Heart right ventricle (tissue), 16 donors: ENCODE measurements around the gene GPRC5B. TPM values are rescaled to one million over a fixed set of nuclear protein-coding genes. Genes with fewer than 3 reads are reported as not detected.

Experiments used
- ATAC-seq, 8 donors: fragments of 200-7000 bp; cut with Tn5 transposase; one replicate each; pipeline ENCODE4 v1.9.1; 2020; ENCODE audit warnings: mild to moderate bottlenecking in 8 of 8, moderate library complexity in 8 of 8, moderate number of reproducible peaks in 1 of 8
- DNase-seq, 2 donors: peaks; one replicate each; pipeline ENCODE4 v3.0.0-alpha.2; 2020
- H3K27ac ChIP-seq, 10 donors: fragments of 200-600 bp; sonication (generic) in 2 of 10; one replicate each; pipeline versions ENCODE4 v1.5.0 to v1.8.0; 2020 to 2022; ENCODE audit warnings: mild to moderate bottlenecking in 3 of 10
- H3K27me3 ChIP-seq, 7 donors: fragments of 200-600 bp; one replicate each; pipeline ENCODE4 v1.8.0; 2021 to 2022; ENCODE audit warnings: mild to moderate bottlenecking in 2 of 7
- H3K36me3 ChIP-seq, 9 donors: fragments of 200-600 bp; sonication (generic) in 1 of 9; one replicate each; pipeline versions ENCODE4 v1.5.0 to v1.8.0; 2020 to 2022; ENCODE audit warnings: mild to moderate bottlenecking in 2 of 9
- H3K4me1 ChIP-seq, 9 donors: fragments of 200-600 bp; sonication (generic) in 1 of 9; one replicate each; pipeline versions ENCODE4 v1.5.0 to v1.8.0; 2020 to 2022; ENCODE audit warnings: mild to moderate bottlenecking in 4 of 9
- H3K4me3 ChIP-seq, 10 donors: fragments of 200-600 bp; sonication (generic) in 2 of 10; one replicate each; pipeline versions ENCODE4 v1.5.0 to v1.8.0; 2020 to 2022; ENCODE audit warnings: mild to moderate bottlenecking in 7 of 10, moderate library complexity in 2 of 10
- H3K9me3 ChIP-seq, 11 donors: fragments of 200-600 bp in 10 of 11; sonication (generic) in 2 of 11; one replicate each; pipeline versions ENCODE4 v1.5.0 to v1.8.0; 2013 to 2022; ENCODE audit warnings: mild to moderate bottlenecking in 2 of 11, control low read depth in 1 of 11, moderate library complexity in 1 of 11
- CTCF ChIP-seq, 9 donors: fragments of 200-600 bp; sonication (generic) in 2 of 9; IDR thresholded peaks; one replicate each; pipeline versions ENCODE4 v1.5.0 to v1.8.0; 2021 to 2022; ENCODE audit warnings: antibody characterized with exemption in 9 of 9, mild to moderate bottlenecking in 5 of 9, moderate library complexity in 1 of 9
- WGBS, 2 donors: extraction: QIAGEN DNeasy Blood & Tissue Kit; methylation state at CpG; one replicate each; pipeline ENCODE4 v1.1.7; 2013; ENCODE audit warnings: inconsistent platforms in 1 of 2; 5-methylcytosine and 5-hydroxymethylcytosine counted together
- intact Hi-C, 10 donors: fragments of 100-400 bp; cut with DNase I; formaldehyde crosslinking; loops; one replicate each; pipeline versions ENCODE4 v1.11.1 to v1.14.2; 2022
- long read RNA-seq, 3 donors: library from polyadenylated mRNA; unstranded; transcript quantifications; one replicate each; pipeline ENCODE4 v2.0.0, GENCODE V29; 2020 to 2021
- polyA plus RNA-seq, 2 donors: library from polyadenylated mRNA; stranded (reverse); fragments of 200-250 nt; gene quantifications; one replicate each; pipeline ENCODE4 v1.2.3, GENCODE V29; 2013
- total RNA-seq, 10 donors: library from RNA; stranded (reverse); fragmentation: NEBNext Ultra II Directional in 3 of 10; extraction: Animal tissue kit (Norgen Biotek cat#: 25700) in 3 of 10; gene quantifications; one replicate each; pipeline versions ENCODE4 v1.2.1 to v1.2.4, GENCODE V29; 2021 to 2023
- donor health status: Arrhythmogenic right ventricular cardiomyopathy.
- donor health status: ischemic (EF 13 %, LVEDD 7.1; RV severe dilation, severe dysfunction).
- donor health status: healthy with polysubstance abuse.
- donor health status: DM: no; HTN: yes; CAD: no.
- donor health status: DM: no; HTN: no; CAD: no.
- donor health status: ischemic (EF 25% LVEDD 6.9; RV normal size, moderate dysfunction).
- donor health status: ischemic (EF 25% LVEDD 5.7; RV mildly dilated, moderate dysfunction).
- donor health status: healthy.
- donor health status: DM: yes; HTN: yes; CAD: no.
- donor health status: Ischemic cardiomyopathy.
- donor health status: ischemic (EF 35%, LVEDD 5.7; RV mildly dilated, moderate dysfunction).
- donor health status: nonischemic (EF 11% LVEDD 7.7; RV severe dilation, severe dysfunction).
- donor health status: DM: yes; HTN: yes; CAD: no.
- donor health status: PGD.
- donor health status: ischemic (EF 29% LVEDD 5.4; RV normal size, mild dysfunction).
- donor health status: nonischemic (EF 23%, LVEDD 6.1; RV moderate dilation, normal function).

GPRC5B gene
- total RNA-seq (10 to 100 TPM; 53.4 to 82.4 (median 69.4) TPM), polyA plus RNA-seq (100 to 1,000 TPM in 1 of 2 donors, 10 to 100 TPM in 1; 24.1 to 208 TPM)
- long read RNA-seq, donor 1, full-length matches to known transcripts = 62 of 106 reads
- long read RNA-seq, donor 1, partial matches to known transcripts = 16 of 106 reads
- long read RNA-seq, donor 1, other reads (novel, unspliced or antisense) = 28 of 106 reads
- long read RNA-seq, donor 2, full-length matches to known transcripts = 68 of 131 reads
- long read RNA-seq, donor 2, partial matches to known transcripts = 17 of 131 reads
- long read RNA-seq, donor 2, other reads (novel, unspliced or antisense) = 46 of 131 reads
- long read RNA-seq, donor 3, full-length matches to known transcripts = 169 of 286 reads
- long read RNA-seq, donor 3, partial matches to known transcripts = 87 of 286 reads
- long read RNA-seq, donor 3, other reads (novel, unspliced or antisense) = 30 of 286 reads

- Histone ChIP-seq H3K27me3 (peaks cover 0 to 39% (median 0%) of the 10 kb centered on the region in 7 donors), H3K36me3 (peaks cover 0 to 20% (median 0%) of the 10 kb centered on the region in 9 donors), H3K27ac (peak within 1 kb of the TSS; percentile 82 to 97 (median 90)), H3K4me1 (peaks cover 0 to 49% (median 37%) of the 10 kb centered on the region in 9 donors), H3K4me3 (peak within 1 kb of the TSS; percentile 74 to 97 (median 88)), H3K9me3 (no peaks in the 10 kb centered on the region)
- ATAC-seq (peak; percentile 43 to 79 (median 62)), DNase-seq (peak; percentile 53 to 69)
- WGBS, 2 donors = 1 to 3% methylated on average over 84 to 85 of the region's 85 CpGs
- peak in 5 of 9 donors; percentile 14 to 44 (median 30) for TF ChIP-seq CTCF (IDR thresholded peaks at IDR 0.05)
- intact Hi-C loops = loop anchor here in 8 of 10 donors (1.0 to 10.0 kb wide), 13 partner anchors 38 to 328 kb away; partner anchors contain the start of genes IQCK (in 7 of the 8), KNOP1 (in 7 of the 8) and VPS35L (in 1 of the 8)
These were observed at the start of gene GPRC5B for GRCh38 chr16:19884611-19885450. GPRC5B (minus strand) TSS chr16:19884848; CDS start chr16:19872845, 12,003 bp downstream.

GRCh38 chr16:19933740-19934139 is 49.1 kb upstream of the GPRC5B start:
- Histone ChIP-seq H3K4me1 (no peaks in the 10 kb centered on the region), H3K36me3 (no peaks in the 10 kb centered on the region), H3K4me3 (no peak overlapping the region), H3K27me3 (peaks cover 0 to 40% (median 14%) of the 10 kb centered on the region in 7 donors), H3K9me3 (no peaks in the 10 kb centered on the region), H3K27ac (no peak overlapping the region)
- intact Hi-C loops = loop anchor here in 2 of 10 donors (1.0 kb wide), 1 partner anchor 23 kb away; no protein-coding TSS in a partner anchor
- 71 to 76% methylated on average over 6 of the region's 6 CpGs for WGBS, 2 donors
- DNase-seq (no peak), ATAC-seq (no peak)
- no peak for TF ChIP-seq CTCF (IDR thresholded peaks at IDR 0.05)

- WGBS, 2 donors = 62 to 68% methylated on average over 12 of the region's 12 CpGs
- H3K9me3 ChIP-seq = peaks cover 0 to 15% (median 0%) of the 10 kb centered on the region in 11 donors
- DNase-seq (no peak), ATAC-seq (no peak)
- peaks cover 0 to 24% (median 10%) of the 10 kb centered on the region in 7 donors for H3K27me3 ChIP-seq
- no peaks in the 10 kb centered on the region for H3K4me1 ChIP-seq
- H3K27ac ChIP-seq = no peak overlapping the region
- intact Hi-C loops = no loop called here
- TF ChIP-seq CTCF (IDR thresholded peaks at IDR 0.05) = no peak
- no peaks in the 10 kb centered on the region for H3K36me3 ChIP-seq
- H3K4me3 ChIP-seq = no peak overlapping the region
These were observed 44.4 kb upstream of the GPRC5B start for GRCh38 chr16:19929062-19929511.

GRCh38 chr16:19928432-19928831 is 43.8 kb upstream of the GPRC5B start:
- H3K36me3 ChIP-seq = no peaks in the 10 kb centered on the region
- intact Hi-C loops = no loop called here
- H3K4me3 ChIP-seq = no peak overlapping the region
- peaks cover 0 to 15% (median 0%) of the 10 kb centered on the region in 11 donors for H3K9me3 ChIP-seq
- no peak for DNase-seq
- TF ChIP-seq CTCF (IDR thresholded peaks at IDR 0.05) = no peak
- no peak overlapping the region for H3K27ac ChIP-seq
- 61 to 63% methylated on average over 1 of the region's 1 CpG for WGBS, 2 donors
- H3K4me1 ChIP-seq = no peaks in the 10 kb centered on the region
- no peak for ATAC-seq
- H3K27me3 ChIP-seq = peaks cover 0 to 18% (median 5%) of the 10 kb centered on the region in 7 donors
